Endothelial cell of umbilical vein (primary cell): ENCODE data around the gene RBPJ.

Experiments
- CTCF ChIP-seq, 2 donors: IDR thresholded peaks; 1 replicate in 1 of 2; 2 replicates in 1 of 2; pipeline ENCODE4 v1.5.1; 2011; ENCODE audit warnings: low read length in 2 of 2, mild to moderate bottlenecking in 2 of 2, moderate library complexity in 2 of 2, control low read depth in 1 of 2, inconsistent platforms in 1 of 2, low read depth in 1 of 2; ENCODE audit not compliant: insufficient read depth in 1 of 2; ENCODE audit errors: extremely low read depth in 1 of 2
- EZH2 ChIP-seq: IDR thresholded peaks from 2 replicates; pipeline ENCODE4 v1.6.1; 2012; ENCODE audit warnings: borderline replicate concordance, low read depth, mild to moderate bottlenecking, moderate library complexity, low read length, inconsistent platforms; ENCODE audit not compliant: severe bottlenecking
- POLR2A ChIP-seq: IDR thresholded peaks from 2 replicates; pipeline ENCODE4 v1.6.1; 2012; ENCODE audit warnings: low read depth, mild to moderate bottlenecking, control low read depth, low read length
- POLR2AphosphoS5 ChIP-seq: IDR thresholded peaks from 2 replicates; pipeline ENCODE4 v1.6.1; 2012; ENCODE audit warnings: low read depth, mild to moderate bottlenecking, control low read depth, low read length, moderate library complexity; ENCODE audit not compliant: insufficient read depth

DNA sequence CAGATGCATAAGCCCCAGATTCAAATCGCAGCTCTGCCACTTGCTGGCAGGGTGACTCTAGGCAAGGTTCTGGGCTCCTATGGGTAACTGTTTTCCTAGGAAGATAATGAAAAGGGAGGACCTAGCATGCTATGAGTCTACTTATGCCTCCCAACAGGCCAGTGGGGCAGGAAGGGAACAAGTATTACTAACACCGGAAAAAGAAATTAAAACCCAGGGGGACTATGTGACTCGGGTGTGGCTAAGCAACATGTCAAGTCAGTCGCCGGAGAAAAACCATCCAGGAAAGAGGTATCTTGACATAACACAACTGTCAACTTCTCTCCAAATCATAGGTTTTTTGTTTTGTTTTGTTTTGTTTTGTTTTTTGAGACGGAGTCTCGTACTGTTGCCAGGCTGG, 45.5 kb upstream of the RBPJ start:
- TF ChIP-seq POLR2AphosphoS5 (no peak), CTCF (IDR thresholded peaks at IDR 0.05; ENCODE audit: extremely low read depth in 1 of 2, insufficient read depth in 1 of 2, low read depth in 1 of 2, low read length in 2 of 2) (no peak), POLR2A (no peak), EZH2 (no peak)
